T-helper 17 cell (primary cell): ENCODE results near the gene HGFAC. TPM values are rescaled to one million over a fixed set of nuclear protein-coding genes. Genes with fewer than 3 reads are reported as not detected.
"Not testable (repeated sequence)": the region's sequence is repeated elsewhere in the genome, so short reads cannot be mapped to it uniquely, and the experiment has no call there.

ENCODE experiments used
- ATAC-seq: fragments of 150-1000 bp; cut with Tn5 transposase; 2 replicates; pipeline ENCODE4 v1.10.0; 2021; ENCODE audit warnings: mild to moderate bottlenecking, moderate library complexity
- DNase-seq, 3 donors: peaks; one replicate each; pipeline versions ENCODE4 v3.0.0 to v3.0.0-alpha.2; 2020 to 2021
- H3K9me3 ChIP-seq: one replicate; pipeline ENCODE4 v1.7.0; 2013; ENCODE audit warnings: low read length, mild to moderate bottlenecking; ENCODE audit not compliant: control insufficient read depth, poor library complexity, severe bottlenecking
- H3K27ac Mint-ChIP-seq: one replicate; pipeline ENCODE4 v1.8.0; 2022; ENCODE audit warnings: mild to moderate bottlenecking, moderate library complexity, mixed read lengths
- H3K27me3 Mint-ChIP-seq: one replicate; pipeline ENCODE4 v1.8.0; 2022; ENCODE audit warnings: mixed read lengths
- H3K36me3 Mint-ChIP-seq: one replicate; pipeline ENCODE4 v1.8.0; 2022; ENCODE audit warnings: low read depth, mixed read lengths
- H3K4me1 Mint-ChIP-seq: one replicate; pipeline ENCODE4 v1.8.0; 2022; ENCODE audit warnings: mild to moderate bottlenecking, mixed read lengths
- H3K4me3 Mint-ChIP-seq: one replicate; pipeline ENCODE4 v1.8.0; 2022; ENCODE audit warnings: mild to moderate bottlenecking, moderate library complexity, mixed read lengths
- total RNA-seq, 4 donors: library from RNA in 2 of 4; stranded (reverse) in 2 of 4; gene quantifications; one replicate each; pipeline ENCODE4 v1.2.3 and lab custom pipeline; 2022 to 2026

HGFAC gene
- total RNA-seq, 2 donors from 2014 or later, result not detected

GRCh38 chr4:3406431-3406830, 35.3 kb upstream of the HGFAC start:
- DNase-seq, result no peak
- no peaks in the 10 kb centered on the region for H3K36me3 Mint-ChIP-seq
- ATAC-seq, result no peak
- no peaks in the 10 kb centered on the region for H3K27me3 Mint-ChIP-seq
- H3K27ac Mint-ChIP-seq, result no peak overlapping the region
- no peaks in the 10 kb centered on the region for H3K9me3 ChIP-seq
- peaks cover 6% of the 10 kb centered on the region for H3K4me1 Mint-ChIP-seq
- H3K4me3 Mint-ChIP-seq, result no peak overlapping the region

DNA sequence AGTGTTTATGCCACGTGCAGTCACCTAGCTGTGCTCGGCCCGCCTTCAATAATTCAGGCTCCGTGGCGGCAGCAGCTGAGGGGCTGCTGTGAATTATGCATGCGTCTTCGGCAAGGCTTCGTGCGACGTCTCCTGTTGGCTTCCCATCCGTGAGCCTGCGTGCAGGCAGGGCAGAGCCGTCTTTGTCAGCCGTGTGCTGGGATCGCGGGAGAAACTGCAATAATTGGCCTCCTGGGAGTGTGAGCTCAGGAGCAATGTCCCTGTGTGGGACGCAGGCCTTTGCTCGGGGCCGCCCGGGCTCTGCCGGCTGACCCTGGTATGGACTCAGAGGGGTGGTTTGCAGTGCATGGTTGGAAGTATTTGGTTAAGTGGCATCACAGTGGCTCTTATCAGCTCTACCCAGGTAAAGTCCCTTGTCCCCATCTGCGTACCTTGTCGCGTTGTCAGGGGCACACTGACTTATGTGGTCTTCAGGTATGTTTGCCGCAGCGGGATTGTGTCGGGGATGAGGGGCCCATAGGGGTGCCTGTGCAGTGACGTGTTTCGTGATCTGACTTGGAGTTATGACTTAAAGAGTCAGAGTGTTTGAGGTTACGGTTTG, 34.5 kb upstream of the HGFAC start:
- H3K27me3 Mint-ChIP-seq, result no peaks in the 10 kb centered on the region

DNA sequence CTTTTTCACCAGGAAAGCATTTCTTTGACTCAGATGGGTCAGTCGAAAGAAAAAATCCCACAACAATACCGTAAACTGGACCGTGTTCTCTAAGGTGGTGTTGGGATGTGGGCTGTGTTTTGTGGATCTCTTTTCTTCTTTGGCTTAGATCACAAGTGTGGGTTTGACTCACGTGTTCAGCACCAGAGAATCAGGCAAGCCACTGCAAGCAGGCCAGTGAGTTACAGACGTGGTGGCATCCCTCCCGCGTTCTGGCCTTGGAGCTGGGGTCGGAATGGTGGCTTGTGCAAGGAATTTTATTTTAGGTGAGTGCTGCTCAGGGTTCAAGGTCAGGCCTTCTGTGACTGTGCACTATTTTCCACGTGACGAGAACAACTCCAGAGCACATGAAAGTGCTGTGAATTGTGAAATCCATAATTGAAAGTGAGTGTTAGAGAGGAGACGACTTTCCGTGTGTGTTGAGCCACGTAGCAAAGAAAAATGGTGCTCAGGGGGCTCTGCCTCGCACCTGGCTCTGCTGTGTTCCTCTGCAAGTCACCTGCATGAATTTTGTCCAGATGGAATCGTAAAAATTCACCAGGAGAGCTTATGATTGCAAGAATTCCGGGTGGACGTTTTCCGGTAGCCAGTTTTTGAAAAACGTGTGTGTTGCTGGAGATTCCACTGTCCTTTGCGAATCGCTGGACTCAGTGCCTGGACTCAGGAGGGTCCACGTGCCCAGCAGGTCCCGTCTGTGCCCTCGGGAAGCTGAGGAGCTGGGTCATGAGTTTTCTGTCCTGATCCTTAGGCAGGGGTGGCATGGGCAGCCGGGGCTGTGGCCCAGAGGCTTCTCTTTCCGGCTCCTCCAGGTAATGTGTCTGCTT, 33.6 kb upstream of the HGFAC start:
- Mint-ChIP-seq H3K27me3 (no peaks in the 10 kb centered on the region), H3K27ac (no peak overlapping the region), H3K36me3 (no peaks in the 10 kb centered on the region), H3K4me1 (peaks cover 6% of the 10 kb centered on the region), H3K4me3 (no peak overlapping the region)
- no peak for DNase-seq
- no peaks in the 10 kb centered on the region for H3K9me3 ChIP-seq
- ATAC-seq, result no peak

More for the DNA sequence above, 34.5 kb upstream of the HGFAC start:
- no peak overlapping the region for H3K4me3 Mint-ChIP-seq
- H3K9me3 ChIP-seq, result no peaks in the 10 kb centered on the region
- H3K4me1 Mint-ChIP-seq, result peaks cover 6% of the 10 kb centered on the region
- ATAC-seq, result no peak
- H3K36me3 Mint-ChIP-seq, result no peaks in the 10 kb centered on the region
- no peak for DNase-seq
- no peak overlapping the region for H3K27ac Mint-ChIP-seq

- H3K27ac Mint-ChIP-seq, result no peak overlapping the region
- H3K9me3 ChIP-seq, result no peaks in the 10 kb centered on the region
- ATAC-seq (no peak), DNase-seq (no peak)
- peaks cover 6% of the 10 kb centered on the region for H3K4me1 Mint-ChIP-seq
- no peak overlapping the region for H3K4me3 Mint-ChIP-seq
- H3K36me3 Mint-ChIP-seq, result no peaks in the 10 kb centered on the region
- no peaks in the 10 kb centered on the region for H3K27me3 Mint-ChIP-seq
Observed at GRCh38 chr4:3408793-3409330, 32.9 kb upstream of the HGFAC start.

DNA sequence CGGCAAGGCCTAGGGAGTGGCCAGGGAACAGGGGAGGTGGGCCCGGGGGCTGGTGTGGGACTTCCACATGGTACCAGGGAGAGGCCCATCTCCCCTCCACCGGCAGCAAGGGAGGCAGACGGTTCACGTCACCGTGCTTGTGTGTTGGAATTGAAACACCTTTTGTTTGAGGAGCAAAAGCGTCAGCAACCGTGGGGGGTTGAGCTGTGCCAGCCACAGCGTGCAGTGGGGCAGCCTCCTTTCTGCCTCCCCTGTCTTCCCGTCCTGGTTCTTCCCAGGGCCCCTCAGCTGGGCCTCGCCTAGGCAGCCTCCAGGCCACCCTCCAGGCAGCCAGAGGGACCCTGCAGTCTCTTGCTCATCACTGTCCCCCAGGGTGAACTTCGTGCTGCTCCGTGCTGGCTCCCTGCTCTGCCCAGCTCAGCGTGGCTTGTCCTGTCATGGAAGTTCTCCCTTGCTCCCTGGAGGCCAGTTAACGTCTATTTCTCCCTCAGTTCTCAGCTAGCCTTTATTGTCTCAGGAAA, 32.1 kb upstream of the HGFAC start:
- Mint-ChIP-seq H3K27ac (no peak overlapping the region), H3K36me3 (no peaks in the 10 kb centered on the region), H3K4me1 (peaks cover 6% of the 10 kb centered on the region)

DNA sequence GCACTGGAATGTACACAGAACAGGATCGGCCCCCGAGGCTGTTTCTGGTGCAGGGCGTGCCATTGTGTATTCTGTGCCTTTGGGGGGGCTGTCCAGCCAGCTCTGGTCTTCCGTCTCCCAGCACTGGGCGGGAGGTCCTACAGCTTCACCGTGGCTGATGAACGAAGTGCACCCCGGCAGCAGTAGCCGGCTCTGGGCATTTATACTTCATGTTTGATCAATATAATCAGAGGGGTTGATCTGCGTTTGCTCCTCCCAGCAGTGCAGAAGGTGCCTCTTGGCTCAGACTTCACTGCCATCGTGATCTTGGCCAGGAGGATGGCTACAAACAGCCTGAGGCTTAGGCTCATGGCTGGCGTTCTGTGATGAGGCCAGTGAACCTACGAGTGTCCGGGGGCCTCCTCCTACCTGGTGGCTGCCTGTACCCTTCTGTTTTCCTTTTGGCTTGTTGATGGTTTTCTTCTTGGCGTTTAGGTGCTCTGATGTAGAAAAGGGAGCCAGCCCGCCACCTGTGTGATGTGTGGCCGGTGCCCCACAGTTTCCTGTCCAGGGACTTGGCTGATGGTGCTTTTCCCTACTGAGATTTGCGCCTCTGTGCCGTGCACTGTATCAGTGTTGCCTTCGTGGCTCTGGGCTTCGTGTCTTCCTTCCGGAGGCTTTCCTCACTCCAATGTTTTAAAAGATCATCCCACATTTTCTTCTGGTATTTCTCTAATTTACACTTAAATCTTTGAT, 31.2 kb upstream of the HGFAC start:
- no peaks in the 10 kb centered on the region for H3K9me3 ChIP-seq
- no peaks in the 10 kb centered on the region for H3K36me3 Mint-ChIP-seq
- H3K27me3 Mint-ChIP-seq, result no peaks in the 10 kb centered on the region
- DNase-seq (no peak), ATAC-seq (no peak)
- no peak overlapping the region for H3K4me3 Mint-ChIP-seq
- peaks cover 3% of the 10 kb centered on the region for H3K4me1 Mint-ChIP-seq
- H3K27ac Mint-ChIP-seq, result no peak overlapping the region

More for the DNA sequence above, 32.1 kb upstream of the HGFAC start:
- no peaks in the 10 kb centered on the region for H3K9me3 ChIP-seq
- no peak for ATAC-seq
- DNase-seq, result no peak
- Mint-ChIP-seq H3K27me3 (no peaks in the 10 kb centered on the region), H3K4me3 (no peak overlapping the region)

- ATAC-seq, H3K4me1 Mint-ChIP-seq, H3K4me3 Mint-ChIP-seq, DNase-seq, H3K36me3 Mint-ChIP-seq, H3K27me3 Mint-ChIP-seq, H3K9me3 ChIP-seq, H3K27ac Mint-ChIP-seq: not testable (repeated sequence)
Observed at GRCh38 chr4:3411190-3411589, 30.6 kb upstream of the HGFAC start.

DNA sequence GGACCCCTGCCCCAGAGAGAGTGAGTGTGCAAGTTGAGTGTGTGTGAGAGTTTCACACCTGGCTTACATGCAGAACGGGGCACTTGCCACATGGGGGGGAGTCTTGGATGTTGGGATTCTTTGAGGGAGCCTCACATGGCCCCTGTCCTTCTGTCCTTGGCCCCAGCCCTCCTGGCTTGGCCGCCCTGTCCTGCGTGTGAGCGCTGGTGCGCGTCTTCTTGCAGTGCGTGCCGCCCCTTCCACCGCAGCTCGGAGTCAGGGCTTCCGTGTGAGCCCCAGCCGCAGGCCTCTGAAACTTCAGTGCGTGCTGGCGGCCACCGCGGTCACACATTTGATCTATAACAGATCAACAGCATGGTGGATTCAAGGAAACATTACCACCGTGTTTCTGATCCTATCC, 30.1 kb upstream of the HGFAC start:
- Mint-ChIP-seq H3K36me3 (no peaks in the 10 kb centered on the region), H3K4me3 (no peak overlapping the region), H3K27me3 (no peaks in the 10 kb centered on the region), H3K27ac (no peak overlapping the region), H3K4me1 (peaks cover 3% of the 10 kb centered on the region)
- H3K9me3 ChIP-seq, result no peaks in the 10 kb centered on the region
- ATAC-seq (no peak), DNase-seq (no peak)

- Mint-ChIP-seq H3K4me3 (no peak overlapping the region), H3K27ac (no peak overlapping the region), H3K27me3 (no peaks in the 10 kb centered on the region), H3K4me1 (peaks cover 2% of the 10 kb centered on the region), H3K36me3 (no peaks in the 10 kb centered on the region)
- ATAC-seq, result no peak
- H3K9me3 ChIP-seq, result no peaks in the 10 kb centered on the region
- DNase-seq, result no peak
Observed at GRCh38 chr4:3412257-3413020, 29.3 kb upstream of the HGFAC start.

DNA sequence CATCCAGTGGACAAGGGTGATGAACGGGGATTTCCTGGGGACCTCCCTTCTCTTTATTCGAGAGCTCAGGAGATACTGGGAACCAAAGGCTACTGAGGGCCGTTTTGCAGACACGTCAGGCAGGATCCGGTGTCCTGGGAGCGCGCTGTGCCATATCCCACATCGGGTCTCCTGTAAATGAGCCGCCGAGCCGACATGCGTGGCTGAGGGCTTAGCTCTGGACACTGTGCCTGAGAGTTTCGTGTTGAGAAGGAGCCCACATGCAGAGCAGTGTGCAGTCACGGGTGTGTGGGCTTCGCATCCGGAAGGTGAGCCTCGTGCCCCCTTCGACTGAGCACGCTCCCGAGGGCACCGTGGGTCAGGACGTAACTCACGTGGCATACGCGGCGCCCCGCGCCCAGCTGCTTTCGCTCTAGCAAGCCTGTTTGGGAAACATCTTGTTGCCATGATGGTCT, 28.5 kb upstream of the HGFAC start:
- ATAC-seq, result no peak
- Mint-ChIP-seq H3K4me3 (no peak overlapping the region), H3K27me3 (no peaks in the 10 kb centered on the region), H3K27ac (no peak overlapping the region), H3K36me3 (no peaks in the 10 kb centered on the region), H3K4me1 (no peaks in the 10 kb centered on the region)
- H3K9me3 ChIP-seq, result no peaks in the 10 kb centered on the region
- DNase-seq, result no peak

GRCh38 chr4:3413675-3414420, 27.9 kb upstream of the HGFAC start:
- no peaks in the 10 kb centered on the region for H3K36me3 Mint-ChIP-seq
- H3K27me3 Mint-ChIP-seq, result no peaks in the 10 kb centered on the region
- no peak overlapping the region for H3K4me3 Mint-ChIP-seq
- ATAC-seq (no peak), DNase-seq (no peak)
- H3K27ac Mint-ChIP-seq, result no peak overlapping the region
- no peaks in the 10 kb centered on the region for H3K4me1 Mint-ChIP-seq
- H3K9me3 ChIP-seq, result no peaks in the 10 kb centered on the region
